Spleen (tissue), 11 donors: ENCODE results near the gene LCE3D. TPM values are rescaled to one million over a fixed set of nuclear protein-coding genes. Genes with fewer than 3 reads are reported as not detected.

Source experiments
- DNase-seq: peaks from one replicate; pipeline ENCODE4 v3.0.0-alpha.2; 2020
- H3K27ac ChIP-seq, 8 donors: fragments of 200-600 bp; sonication (generic) in 7 of 8; 1 replicate in 4 of 8; 2 replicates in 4 of 8; pipeline versions ENCODE4 v1.5.0 to v1.8.0; 2016 to 2021; ENCODE audit warnings: inconsistent platforms in 4 of 8, mild to moderate bottlenecking in 4 of 8, moderate library complexity in 1 of 8
- H3K27me3 ChIP-seq, 7 donors: fragments of 200-600 bp; sonication (generic) in 6 of 7; replicated peaks in 1 of 7; 1 replicate in 4 of 7; 2 replicates in 3 of 7; pipeline versions ENCODE4 v1.5.0 to v1.8.0; 2016 to 2021; ENCODE audit warnings: inconsistent platforms in 3 of 7, mild to moderate bottlenecking in 1 of 7
- H3K36me3 ChIP-seq, 6 donors: fragments of 200-600 bp; sonication (generic) in 5 of 6; 1 replicate in 4 of 6; 2 replicates in 2 of 6; pipeline versions ENCODE4 v1.5.0 to v1.8.0; 2016 to 2021; ENCODE audit warnings: inconsistent platforms in 2 of 6
- H3K4me1 ChIP-seq, 6 donors: fragments of 200-600 bp; sonication (generic) in 5 of 6; 1 replicate in 3 of 6; 2 replicates in 3 of 6; pipeline versions ENCODE4 v1.5.0 to v1.8.0; 2016 to 2021; ENCODE audit warnings: inconsistent platforms in 3 of 6
- H3K4me3 ChIP-seq, 8 donors: fragments of 200-600 bp; sonication (generic) in 7 of 8; 1 replicate in 4 of 8; 2 replicates in 4 of 8; pipeline versions ENCODE4 v1.5.0 to v1.8.0; 2016 to 2021; ENCODE audit warnings: inconsistent platforms in 4 of 8, mild to moderate bottlenecking in 4 of 8, moderate library complexity in 2 of 8
- H3K9me3 ChIP-seq, 8 donors: fragments of 200-600 bp; sonication (generic) in 7 of 8; 1 replicate in 4 of 8; 2 replicates in 4 of 8; pipeline versions ENCODE4 v1.5.0 to v1.8.0; 2016 to 2021; ENCODE audit warnings: inconsistent platforms in 4 of 8
- POLR2A ChIP-seq, 3 donors: fragments of 450-650 bp; IDR thresholded peaks; one replicate each; pipeline ENCODE4 v1.5.1; 2017; ENCODE audit warnings: antibody characterized with exemption in 3 of 3, mild to moderate bottlenecking in 1 of 3
- POLR2AphosphoS5 ChIP-seq, 3 donors: sonication (generic); formaldehyde crosslinking; IDR thresholded peaks; one replicate each; pipeline ENCODE4 v1.5.1; 2017; ENCODE audit warnings: antibody characterized with exemption in 3 of 3
- WGBS, 5 donors: extraction: QIAGEN DNeasy Blood & Tissue Kit in 3 of 5; methylation state at CpG; one replicate each; pipeline versions ENCODE4 v1.1.5 to v1.1.7; 2013 to 2018; 5-methylcytosine and 5-hydroxymethylcytosine counted together
- intact Hi-C: fragments of 100-400 bp; cut with DNase I; formaldehyde crosslinking; loops from one replicate; pipeline ENCODE4 v1.15.0; 2023; ENCODE audit warnings: low total_unique reads
- polyA plus RNA-seq, 3 donors: library from polyadenylated mRNA; stranded (reverse); fragments of 200-250 nt; gene quantifications; one replicate each; pipeline ENCODE4 v1.2.1, GENCODE V29; 2013
- total RNA-seq, 7 donors: library from RNA; depleted of rRNA in 3 of 7; stranded (reverse); fragments of >200 nt in 3 of 7; fragmentation: NEBNext Ultra II Directional in 4 of 7; extraction: Animal tissue kit (Norgen Biotek cat#: 25700) in 4 of 7; gene quantifications; one replicate each; pipeline versions ENCODE4 v1.1.0 to v1.2.1, GENCODE V29; 2016 to 2021
- TF ChIP-seq, protein P1 (sequence below), 11 experiments: fragments of 200-600 bp in 7 of 11; fragments of 450-650 bp in 4 of 11; sonication (generic) in 4 of 11; IDR thresholded peaks in 8 of 11; conservative IDR thresholded peaks in 3 of 11; 1 replicate in 7 of 11; 2 replicates in 4 of 11; pipeline versions ENCODE4 v1.4.0 to v1.8.0; 2016 to 2021; ENCODE audit warnings: antibody characterized with exemption in 11 of 11, inconsistent platforms in 4 of 11, mild to moderate bottlenecking in 1 of 11
- donor health status: healthy with polysubstance abuse.
- donor health status: DM: no; HTN: no; CAD: no; lungs with moderate emphysema.
- donor health status: DM: no; HTN: no; CAD: no.
- donor health status: Bipolar disorder and iron deficiency.
- donor health status: healthy.
- donor health status: DM: no; HTN: no; CAD: no.
- donor health status: DM: yes; HTN: yes; CAD: no.

The LCE3D gene
- total and polyA plus RNA-seq, 10 donors = 0.32 TPM; not detected in 9

- peaks cover 0 to 35% (median 0%) of the 10 kb centered on the region in 7 donors for H3K27me3 ChIP-seq
- H3K4me1 ChIP-seq = no peaks in the 10 kb centered on the region
- H3K4me3 ChIP-seq = no peak overlapping the region
- DNase-seq = no peak
- 42 to 77% (median 68%) methylated on average over 3 of the region's 3 CpGs for WGBS, 5 donors
- intact Hi-C loops = loop anchor here (5.0 kb wide), 1 partner anchor 50 kb away; no protein-coding TSS in a partner anchor
- no peak for TF ChIP-seq POLR2A (IDR thresholded peaks at IDR 0.05)
- TF ChIP-seq, protein P1, sequence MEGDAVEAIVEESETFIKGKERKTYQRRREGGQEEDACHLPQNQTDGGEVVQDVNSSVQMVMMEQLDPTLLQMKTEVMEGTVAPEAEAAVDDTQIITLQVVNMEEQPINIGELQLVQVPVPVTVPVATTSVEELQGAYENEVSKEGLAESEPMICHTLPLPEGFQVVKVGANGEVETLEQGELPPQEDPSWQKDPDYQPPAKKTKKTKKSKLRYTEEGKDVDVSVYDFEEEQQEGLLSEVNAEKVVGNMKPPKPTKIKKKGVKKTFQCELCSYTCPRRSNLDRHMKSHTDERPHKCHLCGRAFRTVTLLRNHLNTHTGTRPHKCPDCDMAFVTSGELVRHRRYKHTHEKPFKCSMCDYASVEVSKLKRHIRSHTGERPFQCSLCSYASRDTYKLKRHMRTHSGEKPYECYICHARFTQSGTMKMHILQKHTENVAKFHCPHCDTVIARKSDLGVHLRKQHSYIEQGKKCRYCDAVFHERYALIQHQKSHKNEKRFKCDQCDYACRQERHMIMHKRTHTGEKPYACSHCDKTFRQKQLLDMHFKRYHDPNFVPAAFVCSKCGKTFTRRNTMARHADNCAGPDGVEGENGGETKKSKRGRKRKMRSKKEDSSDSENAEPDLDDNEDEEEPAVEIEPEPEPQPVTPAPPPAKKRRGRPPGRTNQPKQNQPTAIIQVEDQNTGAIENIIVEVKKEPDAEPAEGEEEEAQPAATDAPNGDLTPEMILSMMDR (IDR thresholded peaks at IDR 0.05 in 8 of 11, conservative IDR thresholded peaks at IDR 0.05 in 3 of 11) = no peak
- TF ChIP-seq POLR2AphosphoS5 (IDR thresholded peaks at IDR 0.05) = no peak
- no peak overlapping the region for H3K27ac ChIP-seq
- peaks cover 0 to 36% (median 28%) of the 10 kb centered on the region in 8 donors for H3K9me3 ChIP-seq
- no peaks in the 10 kb centered on the region for H3K36me3 ChIP-seq
Measured at GRCh38 chr1:152621993-152622392, 41.7 kb upstream of the LCE3D start.

DNA sequence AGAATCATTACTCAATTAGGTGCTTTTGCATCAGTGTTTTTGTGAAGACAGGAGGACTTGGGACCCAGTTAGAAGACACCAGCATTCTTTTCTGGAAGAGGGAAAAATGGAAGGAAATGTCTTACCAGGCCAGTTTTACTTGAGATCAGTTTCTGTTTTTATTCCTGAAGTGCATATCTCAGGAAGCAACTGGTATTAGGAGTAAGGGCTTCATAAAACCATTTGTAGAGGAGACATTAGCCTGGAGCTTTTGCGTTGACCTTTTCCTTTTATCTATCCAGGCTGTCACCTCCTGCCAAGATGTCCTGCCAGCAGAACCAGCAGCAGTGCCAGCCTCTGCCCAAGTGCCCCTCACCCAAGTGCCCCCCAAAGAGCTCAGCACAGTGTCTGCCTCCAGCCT, 33.2 kb upstream of the LCE3D start, which contains the start of gene LCE3B:
TSS of gene LCE3B (plus strand) at position 301 of the 400 bp plus-strand sequence. CDS start at position 301, 0 bp downstream.
- Histone ChIP-seq H3K4me3 (no peak within 1 kb of the TSS), H3K9me3 (peaks cover 0 to 14% (median 13%) of the 10 kb centered on the region in 8 donors), H3K27ac (no peak within 1 kb of the TSS), H3K4me1 (no peaks in the 10 kb centered on the region), H3K27me3 (no peaks in the 10 kb centered on the region), H3K36me3 (no peaks in the 10 kb centered on the region)
- intact Hi-C loops = no loop called here
- TF ChIP-seq POLR2A (IDR thresholded peaks at IDR 0.05) (no peak), POLR2AphosphoS5 (IDR thresholded peaks at IDR 0.05) (no peak)
- TF ChIP-seq, protein P1 (IDR thresholded peaks at IDR 0.05 in 8 of 11, conservative IDR thresholded peaks at IDR 0.05 in 3 of 11) = no peak
- DNase-seq = no peak
- WGBS, 5 donors = 86 to 100% (median 93%) methylated on average over 1 of the region's 1 CpG; no CpG with 5 or more reads in 2 of the 5 donors

GRCh38 chr1:152599934-152600333, 19.6 kb upstream of the LCE3D start, which contains the start of gene LCE3C:
Gene LCE3C (plus strand): TSS chr1:152600234. CDS start chr1:152600732, 498 bp downstream.
- TF ChIP-seq POLR2AphosphoS5 (IDR thresholded peaks at IDR 0.05) (no peak), POLR2A (IDR thresholded peaks at IDR 0.05) (no peak)
- TF ChIP-seq, protein P1 (IDR thresholded peaks at IDR 0.05 in 8 of 11, conservative IDR thresholded peaks at IDR 0.05 in 3 of 11) = no peak
- Histone ChIP-seq H3K27ac (no peak within 1 kb of the TSS), H3K36me3 (no peaks in the 10 kb centered on the region), H3K4me3 (no peak within 1 kb of the TSS), H3K27me3 (no peaks in the 10 kb centered on the region), H3K4me1 (no peaks in the 10 kb centered on the region), H3K9me3 (peaks cover 0 to 17% (median 3%) of the 10 kb centered on the region in 8 donors)
- DNase-seq = no peak
- intact Hi-C loops = no loop called here
- 75 to 78% (median 78%) methylated on average over 3 to 4 of the region's 4 CpGs; no CpG with 5 or more reads in 2 of the 5 donors for WGBS, 5 donors

DNA sequence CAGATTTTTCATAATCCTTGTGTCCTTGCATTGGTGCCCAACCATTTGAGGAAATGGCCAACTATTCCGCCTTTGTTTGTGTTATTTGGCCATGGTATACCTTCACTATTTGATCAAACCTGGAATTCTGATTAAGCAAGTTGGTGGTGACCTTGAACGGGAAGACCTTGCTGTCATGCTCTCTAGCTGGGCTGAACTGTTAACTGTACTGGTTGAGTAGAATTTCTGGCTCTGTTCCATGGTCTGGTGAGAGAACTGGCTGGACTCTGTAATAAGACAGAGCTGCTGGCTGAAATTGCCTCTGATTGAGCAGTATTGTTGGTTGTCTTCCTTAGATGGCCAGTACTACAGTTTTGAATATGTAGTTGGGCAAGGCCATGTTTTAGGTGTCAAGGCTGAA, 16.7 kb upstream of the LCE3D start:
- no peaks in the 10 kb centered on the region for H3K27me3 ChIP-seq
- H3K4me1 ChIP-seq = no peaks in the 10 kb centered on the region
- no peak overlapping the region for H3K27ac ChIP-seq
- WGBS, 5 donors = 80 to 88% (median 81%) methylated on average over 1 to 2 of the region's 2 CpGs; no CpG with 5 or more reads in 2 of the 5 donors
- H3K9me3 ChIP-seq = peaks cover 0 to 17% (median 3%) of the 10 kb centered on the region in 8 donors
- TF ChIP-seq POLR2A (IDR thresholded peaks at IDR 0.05) = no peak
- TF ChIP-seq, protein P1 (IDR thresholded peaks at IDR 0.05 in 8 of 11, conservative IDR thresholded peaks at IDR 0.05 in 3 of 11) = no peak
- no peak for TF ChIP-seq POLR2AphosphoS5 (IDR thresholded peaks at IDR 0.05)
- H3K4me3 ChIP-seq = no peak overlapping the region
- DNase-seq = no peak
- intact Hi-C loops = no loop called here
- H3K36me3 ChIP-seq = no peaks in the 10 kb centered on the region
